NCI-H2081 treated with DMSO at 0.1 percent for 48 hours (cell line): ENCODE measurements around the gene NAB2.
"Not testable (repeated sequence)": the region's sequence is repeated elsewhere in the genome, so short reads cannot be mapped to it uniquely, and the experiment has no call there.

Source experiments
- DNase-seq: peaks from one replicate; lab custom pipeline; 2025; lab: John Stamatoyannopoulos, UW

Gene NAB2

DNA sequence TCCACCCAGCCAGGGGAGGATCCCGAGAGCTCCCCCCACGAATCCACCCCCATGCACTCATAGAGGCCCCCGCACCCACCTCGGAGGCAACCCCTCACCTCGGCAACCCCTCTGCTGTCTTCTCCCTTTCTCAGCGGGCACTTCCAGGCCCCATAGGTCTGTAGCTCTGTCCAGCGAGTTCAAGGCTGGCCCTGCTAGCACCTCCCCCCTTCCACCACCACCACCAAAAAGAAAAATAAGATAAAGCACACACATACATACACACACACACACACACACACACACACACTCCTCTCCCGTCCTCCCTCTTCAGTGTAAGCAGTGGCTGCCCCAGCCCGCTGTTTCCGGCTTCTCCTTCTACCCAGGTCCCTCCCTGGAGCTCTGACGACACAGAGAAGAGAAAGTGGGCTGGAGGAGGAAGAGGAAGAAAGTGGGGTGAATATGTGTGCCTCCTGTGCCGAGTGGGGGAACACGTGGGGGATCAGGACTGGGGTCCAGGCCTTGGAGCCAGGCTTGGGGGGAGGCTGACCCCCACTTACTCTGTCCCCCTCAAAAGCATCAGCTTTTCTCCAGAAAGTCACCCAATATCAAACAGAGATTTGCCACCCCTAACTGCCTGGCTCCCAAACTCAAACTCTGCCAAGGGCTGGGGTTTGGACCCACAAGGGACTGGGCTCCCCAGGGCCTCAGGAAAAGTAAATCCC lies 22.3 kb downstream of the NAB2 start, which contains the start of gene STAT6:
Gene STAT6, minus strand, starts transcription at position 332 of the 704 bp plus-strand sequence. CDS start 3,084 bp downstream, outside the sequence.
- DNase-seq = no peak

DNA sequence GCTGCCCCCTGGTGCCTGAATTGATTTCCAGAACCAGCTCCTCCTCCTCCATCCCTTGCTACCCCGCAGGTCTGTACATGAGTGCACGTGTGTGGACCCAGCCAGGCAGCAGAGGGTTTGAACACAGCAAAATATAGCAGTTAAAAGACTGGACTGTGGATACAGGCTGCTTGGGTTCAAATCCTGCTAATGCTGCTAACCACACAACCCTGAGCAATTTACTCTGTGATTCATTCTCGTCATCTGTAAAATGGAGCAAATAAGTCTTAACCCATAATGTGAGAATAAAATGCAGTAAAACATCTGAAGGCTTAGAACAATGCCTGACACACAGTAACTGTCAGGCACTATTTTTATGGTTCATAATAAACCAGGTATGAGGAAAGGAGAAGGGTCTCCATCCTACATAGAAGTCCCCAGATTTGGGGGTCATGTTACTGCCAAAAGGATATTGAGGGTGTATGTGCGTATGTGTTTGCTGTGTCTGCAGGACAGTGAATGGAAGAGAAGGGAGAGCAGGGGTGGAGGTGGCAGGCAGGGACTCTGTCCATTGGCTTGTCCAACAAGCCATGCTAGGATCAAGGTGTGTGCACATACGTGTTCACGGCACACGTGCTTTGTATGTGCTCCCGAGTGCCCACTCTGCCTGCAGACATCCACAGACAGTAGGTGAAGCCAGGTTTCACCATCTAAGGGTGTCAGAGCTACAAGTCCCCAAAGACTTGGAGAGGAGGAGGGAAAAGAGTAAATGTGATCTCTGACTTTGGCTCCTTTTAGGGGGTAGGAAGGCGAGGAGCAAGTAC lies 23.8 kb downstream of the NAB2 start:
- no peak for DNase-seq

DNA sequence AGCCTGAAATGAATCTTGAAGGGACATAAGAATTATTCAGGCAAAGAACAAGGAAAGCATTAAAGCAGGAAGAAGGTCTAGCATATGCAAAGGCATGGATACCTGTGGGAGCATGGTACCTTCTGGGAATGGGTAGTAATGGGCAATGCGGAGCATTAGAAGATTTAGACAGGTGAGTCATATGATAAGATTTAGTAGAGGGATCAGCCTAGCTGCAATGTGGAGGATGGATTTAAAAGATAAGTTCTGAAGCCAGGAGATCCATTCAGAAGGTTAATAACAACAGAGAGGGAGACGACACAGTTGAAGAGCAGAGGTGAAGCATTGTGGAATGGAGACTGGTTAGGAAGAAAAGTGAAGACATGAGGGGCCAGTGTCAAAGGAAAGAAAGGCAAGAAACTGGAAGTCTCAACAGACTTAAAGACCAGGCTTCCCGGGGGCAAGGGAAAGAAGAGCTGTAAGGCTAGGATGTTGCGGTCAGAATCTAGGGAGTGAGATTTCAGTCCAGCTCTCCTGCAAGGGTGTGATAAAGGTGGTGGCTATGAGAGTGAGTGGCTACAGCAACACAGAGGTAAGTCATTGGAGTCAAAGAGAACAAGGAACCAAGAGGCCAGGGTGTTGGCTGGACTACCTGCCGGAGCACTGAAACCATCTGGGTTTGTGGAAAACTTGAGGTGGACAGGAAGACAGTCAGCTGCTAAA lies 27.8 kb downstream of the NAB2 start:
- no peak for DNase-seq

DNA sequence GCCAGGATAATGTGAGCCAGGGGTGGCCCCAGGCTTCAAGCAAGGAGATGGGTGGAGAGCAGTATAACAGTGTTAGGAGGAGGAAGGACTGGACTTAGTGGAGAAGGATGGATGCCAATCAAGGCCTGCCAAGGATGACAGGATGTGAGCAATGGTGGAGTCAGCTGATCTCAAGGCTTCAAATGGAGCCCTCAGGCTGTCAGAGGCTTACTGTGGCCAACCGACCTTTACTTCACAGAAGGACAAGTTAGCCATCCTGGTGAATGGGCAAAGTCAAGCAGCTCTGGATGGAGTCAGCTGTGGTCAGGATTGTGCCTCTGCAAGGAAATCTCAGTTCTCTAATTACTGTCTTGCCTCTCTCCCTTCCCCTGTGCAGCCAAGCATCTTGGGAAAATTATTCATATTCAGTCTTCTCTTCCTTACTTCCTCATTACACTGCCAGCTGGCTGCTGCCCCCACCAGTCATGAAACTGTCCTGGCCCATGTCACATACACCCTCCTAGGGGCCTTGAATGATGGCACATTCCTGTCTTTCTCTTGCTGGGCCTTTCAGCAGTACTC lies 29.9 kb downstream of the NAB2 start:
- DNase-seq = no peak

DNA sequence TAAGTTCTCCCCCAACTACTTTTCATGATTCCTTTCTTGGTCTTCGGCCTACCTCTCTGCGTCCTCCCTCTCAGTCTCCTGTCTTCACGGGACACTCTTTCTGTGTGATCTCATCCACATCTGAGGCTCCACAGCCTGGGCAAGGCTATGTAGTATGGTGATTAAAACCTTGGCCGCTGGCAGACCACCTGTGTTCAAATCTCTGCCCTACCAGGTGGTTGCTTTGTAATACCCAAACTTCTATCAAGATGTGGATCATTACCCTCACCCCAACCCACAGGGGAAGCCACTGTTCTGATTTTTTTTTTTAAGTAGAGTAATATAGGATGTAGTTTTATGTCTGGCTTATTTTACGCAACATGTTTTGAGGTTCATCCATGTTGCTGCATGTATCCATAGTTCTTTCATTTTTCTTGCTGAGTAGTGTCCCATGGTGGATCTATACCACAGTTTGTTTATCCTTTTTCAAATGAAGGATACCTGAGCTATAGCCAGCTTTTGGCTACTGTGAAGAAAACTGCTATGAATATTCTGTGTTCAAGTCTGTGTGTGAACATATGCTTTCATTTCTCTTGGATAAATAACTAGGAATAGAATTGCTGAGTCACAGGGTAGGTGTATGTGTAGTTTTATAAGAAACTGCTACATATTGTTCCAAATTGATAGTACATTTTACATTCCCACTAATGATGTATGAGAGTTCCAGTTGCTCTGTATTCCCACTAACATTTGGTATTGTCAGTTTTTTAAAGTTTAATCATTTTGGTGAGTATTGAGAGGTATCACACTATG lies 30.6 kb downstream of the NAB2 start:
- no peak for DNase-seq

DNA sequence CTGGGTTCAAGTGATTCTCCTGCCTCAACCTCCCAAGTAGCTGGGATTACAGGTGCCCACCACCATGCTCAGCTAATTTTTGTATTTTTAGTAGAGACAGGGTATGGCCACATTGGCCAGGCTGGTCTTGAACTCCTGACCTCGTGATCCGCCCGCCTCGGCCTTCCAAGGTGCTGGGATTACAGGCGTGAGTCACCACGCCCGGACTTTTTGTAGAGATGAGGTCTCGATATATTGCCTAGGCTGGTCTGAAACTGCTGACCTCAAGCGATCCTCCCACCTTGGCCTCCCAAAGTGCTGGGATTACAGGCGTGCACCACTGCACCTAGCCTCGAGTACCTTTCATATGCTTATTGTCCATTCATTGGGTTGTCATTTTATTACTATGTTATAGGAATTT lies 31.8 kb downstream of the NAB2 start:
- DNase-seq = not testable (repeated sequence)

DNA sequence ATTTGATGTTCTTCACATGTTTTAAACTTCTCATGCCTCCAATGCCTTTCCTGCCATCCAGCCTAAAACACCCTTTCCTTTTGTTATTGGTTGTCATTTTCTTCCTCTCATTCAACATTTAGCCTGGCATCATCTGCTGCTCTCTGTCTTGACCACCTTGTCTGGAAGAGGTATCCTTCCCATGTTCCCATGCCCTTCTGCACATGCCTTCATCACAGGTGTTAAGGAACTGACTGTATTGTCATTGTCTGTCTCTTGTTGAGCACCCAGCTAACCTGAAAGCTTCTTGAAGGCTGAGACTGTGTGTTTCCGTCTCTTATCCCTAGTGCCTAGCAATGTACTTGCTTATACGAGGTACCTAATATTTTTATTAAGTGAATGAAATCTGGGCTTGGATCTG lies 34.9 kb downstream of the NAB2 start:
- no peak for DNase-seq

DNA sequence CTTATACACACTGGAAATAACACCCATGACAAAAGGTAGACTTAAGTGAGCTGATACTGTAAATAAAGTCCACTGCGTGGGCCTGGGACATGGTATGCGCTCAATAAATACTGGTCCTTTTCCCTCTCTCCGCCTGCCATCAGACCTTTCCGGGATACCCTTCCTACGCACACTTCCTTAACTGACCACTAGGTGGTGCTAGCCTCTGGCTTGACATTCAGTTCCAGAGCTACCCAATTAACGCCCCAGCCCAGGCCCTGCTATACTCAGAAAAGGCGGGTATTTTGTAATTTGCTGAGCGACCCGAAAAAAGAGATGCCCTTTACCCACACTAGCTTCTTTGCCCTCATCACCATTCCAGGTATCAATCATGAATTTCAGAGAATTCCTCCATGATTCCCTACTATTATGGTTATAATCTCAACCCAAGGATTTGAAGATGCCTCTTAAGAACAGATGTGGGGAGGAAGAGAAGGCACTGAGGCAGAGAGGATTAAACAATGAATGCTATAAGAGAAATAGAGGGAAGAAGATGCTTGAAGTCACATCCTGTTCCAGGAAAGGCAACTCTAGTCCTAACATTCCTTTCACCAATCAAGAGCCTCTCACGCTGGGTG lies 35.5 kb downstream of the NAB2 start:
- DNase-seq = no peak

DNA sequence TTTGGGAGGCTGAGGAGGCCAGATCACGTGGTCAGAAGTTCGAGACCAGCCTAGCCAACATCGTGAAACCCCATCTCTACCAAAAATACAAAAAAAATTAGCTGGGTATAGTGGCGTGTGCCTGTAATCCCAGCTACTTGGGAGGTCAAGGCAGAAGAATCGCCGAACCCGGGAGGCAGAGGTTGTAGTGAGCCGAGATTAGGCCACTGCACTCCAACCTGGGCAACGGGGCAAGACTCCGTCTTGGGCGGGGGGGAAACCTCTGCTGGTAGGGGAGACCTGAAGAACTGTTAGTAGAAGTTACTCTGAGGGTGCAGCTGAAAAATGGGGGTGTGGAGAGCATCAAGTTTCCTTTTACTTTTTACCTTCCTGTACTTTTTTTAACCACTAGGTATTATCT lies 37.1 kb downstream of the NAB2 start:
- no peak for DNase-seq

DNA sequence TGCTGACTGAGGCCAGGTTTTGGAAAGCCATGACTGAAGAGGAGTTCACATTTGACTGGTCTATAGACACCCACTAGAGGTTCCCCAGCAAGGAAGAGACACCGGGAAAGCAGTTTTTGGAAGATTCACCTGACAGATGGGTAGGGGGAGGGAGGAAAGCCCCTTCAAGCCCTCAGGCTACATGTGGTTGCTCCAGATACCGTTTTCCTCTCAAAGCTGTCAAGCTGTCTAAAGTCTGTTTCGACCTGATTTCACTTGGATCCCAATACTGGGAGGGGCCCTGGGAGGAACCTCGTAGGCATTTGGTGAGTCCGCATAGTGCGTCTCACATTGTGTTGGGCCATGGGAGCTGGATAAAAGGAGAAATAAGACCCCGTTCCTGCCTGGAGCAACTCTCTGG lies 37.6 kb downstream of the NAB2 start:
- DNase-seq = no peak

DNA sequence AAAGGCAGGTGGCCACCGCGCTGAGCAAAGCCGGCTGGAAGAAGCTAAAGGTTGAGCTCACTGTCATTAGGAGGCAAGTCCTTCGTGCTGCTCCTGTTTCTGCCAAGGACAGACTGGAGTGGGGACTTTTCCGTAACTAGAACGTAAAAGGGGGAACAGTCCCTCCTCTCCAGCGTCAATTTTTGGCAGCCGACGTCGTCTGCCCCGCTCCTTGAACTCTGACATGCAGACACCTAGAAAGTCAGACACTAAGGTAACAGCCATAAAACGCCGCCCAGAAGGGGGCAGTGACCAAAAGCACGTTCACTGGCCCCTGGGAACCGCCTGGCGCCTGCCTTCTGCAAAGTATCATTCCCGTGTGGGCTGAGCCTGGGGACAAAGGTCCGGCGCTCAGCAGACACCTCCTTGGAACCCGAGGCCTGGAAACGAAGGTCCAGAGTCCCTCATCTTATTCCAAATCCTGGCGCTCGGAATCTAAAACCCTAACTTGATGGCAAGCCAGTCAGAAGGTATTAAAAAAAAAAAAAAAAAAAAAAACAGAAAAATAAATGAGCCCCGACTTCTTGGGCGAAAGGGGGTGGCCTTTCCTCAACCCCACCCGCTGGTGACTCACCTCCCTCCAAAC lies 38.3 kb downstream of the NAB2 start:
- DNase-seq = no peak

DNA sequence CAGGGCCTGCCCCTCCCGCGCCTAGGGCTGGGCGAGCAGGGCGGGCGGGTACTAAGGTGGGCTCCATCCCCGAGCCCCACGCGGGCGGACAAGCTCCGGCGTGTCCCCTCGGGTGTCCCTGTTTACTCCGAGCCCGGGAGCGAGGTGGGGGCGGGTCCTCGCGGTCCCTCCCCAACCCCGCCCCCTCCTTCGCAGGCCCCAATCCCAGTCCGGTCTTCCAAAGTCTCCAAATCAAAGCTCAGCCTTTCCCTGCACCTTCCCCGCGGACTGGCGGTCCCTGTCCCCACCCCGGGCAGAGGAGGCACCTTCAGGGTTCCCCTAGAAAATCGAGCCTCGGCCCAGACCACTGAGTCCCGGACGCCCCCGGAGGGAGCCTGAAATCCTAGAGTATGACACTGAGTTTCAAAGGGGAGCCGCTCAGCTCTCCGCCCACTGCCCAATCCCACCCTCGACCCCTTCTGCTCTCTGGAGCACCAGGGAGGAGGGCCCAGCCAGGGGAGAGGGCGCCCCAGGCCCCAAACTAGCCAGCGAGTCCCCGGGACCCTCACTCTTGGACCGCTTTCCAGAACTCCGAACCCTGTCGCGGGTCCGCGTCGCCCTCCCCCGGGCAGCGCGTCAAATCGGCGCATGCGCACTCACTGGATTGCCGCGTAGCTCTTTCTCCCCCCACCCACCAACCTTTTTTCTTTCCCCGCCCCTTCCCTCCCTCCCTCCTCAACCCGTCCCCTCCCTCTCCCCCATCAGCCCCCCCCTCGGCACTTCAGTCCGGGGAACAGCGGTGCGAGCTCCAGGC lies 39.0 kb downstream of the NAB2 start, which contains the start of gene LRP1:
Gene LRP1, plus strand, starts transcription at position 758 of the 793 bp plus-strand sequence. CDS start 482 bp downstream, outside the sequence.
- no peak for DNase-seq

DNA sequence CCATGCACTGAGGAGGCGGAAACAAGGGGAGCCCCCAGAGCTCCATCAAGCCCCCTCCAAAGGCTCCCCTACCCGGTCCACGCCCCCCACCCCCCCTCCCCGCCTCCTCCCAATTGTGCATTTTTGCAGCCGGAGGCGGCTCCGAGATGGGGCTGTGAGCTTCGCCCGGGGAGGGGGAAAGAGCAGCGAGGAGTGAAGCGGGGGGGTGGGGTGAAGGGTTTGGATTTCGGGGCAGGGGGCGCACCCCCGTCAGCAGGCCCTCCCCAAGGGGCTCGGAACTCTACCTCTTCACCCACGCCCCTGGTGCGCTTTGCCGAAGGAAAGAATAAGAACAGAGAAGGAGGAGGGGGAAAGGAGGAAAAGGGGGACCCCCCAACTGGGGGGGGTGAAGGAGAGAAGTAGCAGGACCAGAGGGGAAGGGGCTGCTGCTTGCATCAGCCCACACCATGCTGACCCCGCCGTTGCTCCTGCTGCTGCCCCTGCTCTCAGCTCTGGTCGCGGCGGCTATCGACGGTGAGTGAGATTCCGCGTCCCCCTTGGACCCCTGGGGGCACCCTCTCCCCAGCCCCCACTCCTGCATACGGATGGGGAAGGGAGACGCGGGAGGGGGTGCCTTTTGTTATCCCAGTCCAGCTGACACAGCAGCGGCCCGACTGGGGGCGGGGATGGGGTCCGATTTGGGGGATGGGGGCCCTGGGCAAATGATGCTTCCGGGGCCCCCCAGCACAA lies 39.8 kb downstream of the NAB2 start:
- DNase-seq = no peak

DNA sequence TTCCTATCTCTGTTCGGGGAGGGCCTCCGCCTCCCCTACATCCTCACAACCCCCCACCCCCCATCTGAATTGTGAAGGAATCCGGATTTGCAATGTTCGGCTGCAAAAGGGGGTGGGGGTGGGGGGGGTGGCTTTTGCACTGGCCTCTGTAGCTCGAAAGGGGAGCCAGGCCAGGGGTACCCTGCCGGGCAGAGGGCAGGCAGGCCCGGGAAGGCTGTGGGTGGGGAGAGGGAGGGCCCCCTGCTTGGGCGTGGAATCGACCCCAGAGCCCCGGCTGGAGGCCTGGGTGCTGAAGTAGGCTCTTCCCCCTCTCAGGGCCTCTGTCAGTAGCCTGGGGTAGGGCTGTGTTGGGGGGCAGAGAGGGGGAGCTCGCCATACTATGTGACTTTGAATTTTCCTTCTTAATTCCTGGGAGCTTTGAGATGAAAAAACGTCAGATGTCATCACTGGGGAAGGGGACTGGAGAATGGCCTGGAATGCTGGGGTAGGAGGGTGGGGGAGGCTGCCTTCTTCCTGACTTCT lies 40.5 kb downstream of the NAB2 start:
- DNase-seq = no peak

DNA sequence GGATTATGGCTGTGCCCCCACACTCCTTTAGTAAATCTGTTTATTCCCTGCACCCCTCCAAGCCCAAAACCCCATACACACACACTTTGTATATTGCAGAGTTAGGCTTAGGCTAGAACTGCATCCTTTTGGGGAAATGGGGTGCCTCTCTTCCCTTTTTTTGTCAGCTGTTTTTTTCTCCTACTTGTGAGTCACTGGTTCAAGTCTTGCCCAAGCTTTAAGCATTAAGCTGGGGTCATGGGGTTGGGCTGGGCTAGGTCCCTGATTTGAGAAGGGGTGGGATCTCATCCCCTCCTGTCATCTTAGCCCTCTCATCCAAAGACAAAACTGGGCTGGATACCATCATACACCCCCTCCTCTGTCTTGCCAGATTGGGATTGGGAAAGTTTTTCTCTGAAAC lies 41.0 kb downstream of the NAB2 start:
- DNase-seq = no peak

DNA sequence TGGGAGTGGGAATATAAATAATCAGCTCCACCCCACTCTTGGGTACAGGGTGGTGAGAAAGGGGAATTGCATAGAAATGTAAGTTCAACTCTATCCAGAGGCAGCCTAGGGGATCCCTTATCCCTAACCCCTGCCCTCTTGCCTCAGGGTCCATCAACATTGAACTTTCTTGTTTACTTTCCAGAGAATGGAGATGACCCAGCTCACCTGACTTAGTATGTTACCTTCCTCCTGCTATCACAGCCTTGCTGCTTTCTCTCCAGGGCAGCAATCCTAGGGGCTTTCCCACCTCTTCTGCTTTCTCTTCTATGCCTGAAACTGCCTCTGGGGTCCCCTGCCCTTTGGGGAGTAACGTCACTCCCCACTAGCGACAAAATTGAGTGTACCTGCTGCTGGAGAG lies 42.0 kb downstream of the NAB2 start:
- no peak for DNase-seq

DNA sequence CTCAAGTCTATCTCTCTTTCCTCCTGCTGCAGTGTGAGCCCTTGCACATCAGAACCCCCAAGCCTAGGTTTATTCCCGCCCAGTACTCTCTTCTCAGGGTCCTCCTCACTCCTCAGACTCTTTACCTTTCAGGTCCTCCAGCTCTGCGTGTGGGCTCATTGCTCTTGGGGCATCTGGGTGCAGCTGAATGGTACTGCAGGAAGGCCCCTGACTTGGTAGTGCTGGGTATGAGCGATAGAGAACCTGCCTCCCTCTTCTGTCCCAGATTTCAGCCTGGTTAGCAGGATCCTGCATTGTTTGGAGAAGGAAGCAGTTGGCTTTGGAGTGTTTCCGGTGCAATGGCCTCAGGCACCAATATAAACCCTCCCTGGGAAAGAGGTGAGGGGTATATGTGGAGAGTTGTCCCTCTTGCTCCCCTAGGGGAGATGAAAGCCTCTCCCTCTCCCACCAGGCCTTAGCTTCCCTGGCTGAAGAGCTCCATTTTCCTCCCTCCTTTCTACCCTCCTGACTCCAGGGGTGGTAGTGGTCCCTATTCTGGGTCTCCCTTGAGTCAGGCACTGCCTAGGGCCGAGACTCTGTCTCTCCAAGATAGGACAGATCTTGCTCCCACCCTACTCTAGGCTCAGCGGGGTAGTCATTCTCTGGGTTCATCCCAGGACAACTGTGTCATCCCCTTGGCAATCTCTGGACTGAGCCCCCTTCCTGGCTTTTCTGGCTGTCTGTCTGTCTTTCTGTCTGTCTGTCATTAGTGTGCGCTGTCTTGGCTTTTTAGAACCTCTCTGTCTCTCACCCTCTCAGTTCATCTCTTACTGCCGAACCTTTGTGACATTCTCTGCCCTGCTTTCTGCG lies 43.2 kb downstream of the NAB2 start:
- no peak for DNase-seq

DNA sequence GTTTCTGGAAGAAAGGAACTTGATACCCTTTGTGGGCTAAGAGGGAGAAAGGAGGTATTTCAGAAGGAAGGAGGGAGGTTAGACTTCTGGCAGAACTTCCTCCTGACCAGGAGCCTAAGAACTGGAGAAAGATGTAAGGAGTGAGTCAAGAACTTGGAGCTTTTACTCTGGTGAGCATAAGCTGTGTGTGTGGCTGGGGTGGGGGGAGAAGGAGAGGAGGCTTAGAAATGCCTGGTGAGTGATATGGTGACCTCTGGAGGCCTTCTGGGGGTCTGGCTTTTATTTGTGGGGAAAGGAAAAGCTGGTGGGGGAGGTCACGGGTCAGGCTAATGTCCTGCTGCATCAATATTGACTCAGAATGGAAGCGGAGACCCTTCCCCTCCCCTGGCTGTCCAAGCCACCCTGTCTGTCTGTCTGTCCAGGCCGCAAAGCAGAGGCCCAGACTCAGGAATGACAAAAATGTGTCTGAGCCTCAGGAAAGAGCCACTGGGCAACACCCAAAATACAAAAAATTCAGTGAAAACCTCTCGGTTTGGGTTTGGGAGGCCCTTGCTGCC lies 44.2 kb downstream of the NAB2 start:
- DNase-seq = no peak
